Mesenteric fat pad (tissue), 1 donor: ENCODE results near the gene SPTBN2. TPM values are rescaled to one million over a fixed set of nuclear protein-coding genes. Genes with fewer than 3 reads are reported as not detected.

Source experiments
- DNase-seq: peaks from one replicate; pipeline ENCODE4 v3.0.0-alpha.2; 2020; ENCODE audit warnings: low spot score
- total RNA-seq: library from RNA; stranded (reverse); fragmentation: NEBNext Ultra II Directional; extraction: Animal tissue kit (Norgen Biotek cat#: 25700); gene quantifications from one replicate; pipeline ENCODE4 v1.2.1, GENCODE V29; 2021
- donor health status: DM: yes; HTN: yes; CAD: no.

SPTBN2 gene
- total RNA-seq, 1 donor from 2014 or later = 8.3 TPM

DNA sequence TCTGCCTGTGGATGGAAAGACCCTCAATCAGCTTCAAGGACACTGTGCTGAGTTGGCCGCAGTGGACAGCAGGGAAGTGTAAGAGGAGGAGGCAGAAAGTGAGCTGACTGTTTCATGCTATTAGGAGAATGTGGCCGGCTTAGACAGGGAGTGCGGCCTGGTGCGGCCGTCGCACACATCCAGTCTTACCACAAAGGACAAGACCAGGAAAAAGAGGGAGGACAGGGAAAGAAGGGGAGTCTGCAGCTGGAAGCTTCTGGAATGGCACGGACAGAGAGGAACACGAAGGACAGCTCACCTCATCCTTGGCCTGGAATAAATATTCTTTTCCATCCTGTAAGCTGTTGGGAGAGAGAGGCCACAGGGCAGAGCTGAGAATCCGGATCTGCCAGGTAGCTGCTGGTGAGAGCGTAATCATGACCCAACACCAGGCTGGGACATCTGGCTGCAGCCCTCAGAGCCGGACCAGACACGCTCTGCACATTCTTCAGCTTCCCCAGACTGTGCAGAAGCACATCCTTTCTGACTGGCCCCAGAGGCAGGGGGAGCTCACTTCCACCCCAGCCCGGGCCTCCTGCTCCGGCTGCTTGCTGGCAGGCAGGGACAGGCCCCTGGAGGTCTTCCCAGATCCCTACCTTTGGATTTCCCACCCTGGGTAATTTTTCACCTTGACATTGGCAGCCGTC, 42.8 kb downstream of the SPTBN2 start:
- peak; percentile 57 for DNase-seq

DNA sequence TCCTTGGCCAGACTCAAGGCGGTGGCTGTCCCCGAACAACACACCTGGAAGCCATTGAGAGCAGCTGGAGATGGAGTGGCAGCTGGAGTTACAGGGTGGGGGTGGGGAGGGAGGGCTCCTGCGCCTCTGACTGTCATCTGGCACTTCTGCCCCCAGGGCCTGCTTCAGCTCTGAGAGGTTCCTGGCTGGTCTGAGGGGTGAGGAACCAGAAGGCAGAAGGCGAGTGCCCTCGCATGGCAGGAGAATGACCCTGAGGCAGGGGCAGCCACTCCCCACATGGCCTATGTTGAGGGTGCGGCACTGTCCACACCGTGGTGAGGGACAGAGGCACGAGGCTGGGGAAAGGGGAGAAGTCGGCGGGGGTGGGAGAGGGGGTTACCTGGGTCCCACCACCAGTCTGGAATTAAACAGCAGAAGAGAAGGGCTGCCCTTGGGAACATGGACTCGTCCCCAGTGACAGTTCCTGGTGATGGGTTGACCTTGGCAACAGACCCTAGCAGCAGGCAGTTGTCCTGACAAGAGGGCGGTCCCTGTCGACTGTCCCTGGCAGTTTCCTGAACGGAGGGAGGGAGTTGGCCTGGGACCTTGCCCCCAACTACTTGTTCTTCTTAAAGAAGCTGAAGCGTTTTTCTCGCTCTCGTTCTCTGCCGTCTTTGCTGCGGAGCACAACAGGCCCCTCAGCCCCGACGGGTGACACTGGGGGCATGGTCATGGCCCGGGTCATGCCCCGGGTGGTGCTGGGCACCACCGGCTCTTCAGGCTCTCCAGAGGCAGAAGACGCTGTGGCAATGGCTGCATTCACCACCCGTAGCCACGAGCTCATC, 43.5 kb downstream of the SPTBN2 start:
- DNase-seq = peak; percentile 82

DNA sequence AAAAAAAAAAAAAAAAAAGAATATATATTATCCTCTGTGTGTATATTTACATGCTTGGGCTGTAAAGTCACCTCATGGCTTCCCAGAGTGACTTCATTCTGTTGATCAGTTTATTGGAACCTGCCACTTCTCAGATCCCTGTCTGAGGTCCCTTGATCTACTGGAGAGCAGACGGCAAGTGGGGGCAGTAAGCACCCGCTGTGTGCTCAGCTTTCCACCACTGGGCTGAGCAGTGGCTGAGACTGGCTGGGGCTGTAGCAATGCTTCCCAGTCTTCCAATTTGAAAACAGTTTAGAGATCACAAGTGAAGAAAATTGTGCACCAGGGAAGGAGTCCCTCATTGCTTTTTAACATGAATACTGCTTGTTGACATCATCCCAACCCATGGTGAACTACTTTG, 44.4 kb downstream of the SPTBN2 start:
- peak; percentile 26 for DNase-seq

DNA sequence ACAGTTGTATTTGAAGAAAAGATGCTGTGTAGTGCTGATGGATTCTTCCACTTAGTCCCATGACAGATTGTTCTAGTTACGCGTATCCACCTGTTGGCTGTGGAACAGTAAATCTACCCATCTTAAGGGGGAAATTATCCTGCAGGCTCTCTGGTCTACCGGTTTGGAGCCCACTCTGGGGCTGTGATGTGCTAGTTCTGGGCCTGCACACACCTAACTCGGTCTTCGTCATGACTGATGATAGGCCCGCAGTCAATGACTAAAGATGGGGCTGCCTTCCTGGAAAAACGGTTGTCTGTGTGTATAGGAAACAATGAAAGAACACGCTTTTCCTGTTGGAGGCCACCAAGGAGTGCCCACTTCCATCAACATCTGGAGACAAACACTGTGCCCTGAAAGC, 45.1 kb downstream of the SPTBN2 start:
- DNase-seq = peak; percentile 55

DNA sequence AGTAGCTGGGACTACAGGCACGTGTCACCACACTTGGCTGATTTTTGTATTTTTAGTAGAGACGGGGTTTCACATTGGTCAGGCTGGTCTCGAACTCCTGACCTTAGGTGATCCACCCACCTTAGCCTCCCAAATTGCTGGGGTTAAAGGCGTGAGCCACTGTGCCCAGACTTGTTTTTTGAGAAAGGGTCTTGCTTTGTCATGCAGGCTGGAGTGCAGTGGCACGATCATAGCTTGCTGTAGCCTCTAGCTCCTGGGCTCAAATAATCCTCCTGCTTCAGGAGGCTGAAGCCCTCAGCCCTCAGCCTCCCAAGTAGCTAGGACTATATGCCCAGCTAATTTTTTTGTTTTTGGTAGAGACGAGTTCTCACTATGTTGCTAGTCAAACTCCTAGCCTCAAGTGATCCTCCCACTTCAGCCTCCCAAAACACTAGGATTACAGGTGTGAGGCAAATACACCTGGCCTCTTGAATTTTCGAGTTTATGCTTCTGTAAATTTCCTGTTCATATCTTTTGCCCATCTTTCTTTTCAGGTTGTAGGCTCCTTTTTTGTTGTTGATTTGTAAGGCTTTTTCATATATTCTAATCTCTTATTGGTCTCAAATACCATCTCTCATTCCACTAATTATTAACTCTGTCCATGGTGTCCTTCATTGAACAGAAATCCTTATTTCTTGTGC, 47.9 kb downstream of the SPTBN2 start:
- DNase-seq = peak; percentile 69

DNA sequence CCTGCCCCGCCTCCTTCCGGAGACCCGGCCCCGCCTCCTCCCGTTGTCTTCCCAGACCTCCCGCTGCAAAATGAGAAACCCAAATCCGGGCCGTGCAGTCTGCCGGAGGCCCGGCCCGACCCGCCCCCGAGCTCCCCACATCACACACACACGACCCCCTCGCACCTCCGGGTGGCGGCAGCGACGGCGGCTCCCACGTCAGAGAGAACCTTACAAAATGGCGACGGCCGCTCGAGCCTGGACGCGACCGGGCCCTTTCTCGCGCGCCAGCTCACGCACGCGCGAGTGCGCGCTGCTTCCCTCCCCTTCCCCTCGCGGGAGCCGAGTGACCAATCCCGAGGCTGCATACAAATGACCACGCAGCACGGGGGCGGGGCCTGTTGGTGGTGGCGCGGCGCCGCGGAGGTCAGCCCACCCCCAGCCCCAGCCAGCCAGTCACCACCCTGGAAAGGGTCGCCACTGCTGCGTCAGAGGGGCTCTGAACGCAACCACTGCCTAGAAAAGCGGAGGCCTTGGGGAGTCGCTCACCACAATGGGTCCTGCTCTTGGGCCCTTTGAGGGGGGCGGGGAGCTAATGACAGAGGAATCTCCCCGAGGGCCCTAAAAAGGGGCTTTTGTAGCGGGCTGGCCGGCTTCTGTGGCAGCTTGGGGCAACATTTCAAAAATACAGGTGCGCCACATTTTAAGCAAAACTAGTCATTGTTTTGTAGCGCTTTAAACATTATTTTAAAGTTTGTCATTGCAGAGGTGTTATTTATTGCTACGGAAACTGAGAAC, 51.2 kb downstream of the SPTBN2 start, which contains the start of gene RBM4B:
TSS of gene RBM4B (minus strand) at position 289 of the 777 bp plus-strand sequence. CDS start 808 bp downstream, outside the sequence.
- peak; percentile 99 for DNase-seq

DNA sequence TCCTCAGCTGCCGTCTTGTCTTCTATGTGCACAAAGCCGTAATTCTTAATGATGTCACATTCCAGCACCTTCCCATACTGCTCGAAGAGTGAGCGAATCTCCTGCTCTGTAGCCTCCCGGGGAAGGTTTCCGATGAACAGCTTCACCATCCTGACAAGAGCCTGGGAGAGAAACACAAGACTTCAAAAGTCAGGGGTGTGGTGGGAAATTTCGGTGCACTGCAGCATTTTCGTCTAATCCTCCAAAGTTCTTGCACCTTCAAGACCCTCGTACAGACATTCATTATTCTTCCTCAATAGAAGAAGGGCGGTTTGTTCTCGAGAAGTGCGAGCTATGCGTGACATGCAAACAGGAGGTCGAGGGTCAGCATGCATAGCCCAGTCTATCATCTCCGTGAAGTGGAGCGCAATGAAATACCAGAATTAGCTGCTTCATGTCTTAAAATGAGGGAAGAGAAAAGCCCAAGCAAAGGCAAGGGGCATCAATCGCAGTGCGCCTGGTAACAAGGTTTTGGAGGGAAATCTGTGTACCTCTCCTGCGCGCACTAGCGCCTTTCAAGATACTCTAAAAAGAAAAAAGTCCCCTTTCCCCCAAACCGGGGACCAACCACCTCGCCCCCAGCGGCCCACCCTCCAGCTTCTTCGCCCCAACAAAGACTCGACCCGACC, 52.0 kb downstream of the SPTBN2 start:
- DNase-seq = peak; percentile 24

DNA sequence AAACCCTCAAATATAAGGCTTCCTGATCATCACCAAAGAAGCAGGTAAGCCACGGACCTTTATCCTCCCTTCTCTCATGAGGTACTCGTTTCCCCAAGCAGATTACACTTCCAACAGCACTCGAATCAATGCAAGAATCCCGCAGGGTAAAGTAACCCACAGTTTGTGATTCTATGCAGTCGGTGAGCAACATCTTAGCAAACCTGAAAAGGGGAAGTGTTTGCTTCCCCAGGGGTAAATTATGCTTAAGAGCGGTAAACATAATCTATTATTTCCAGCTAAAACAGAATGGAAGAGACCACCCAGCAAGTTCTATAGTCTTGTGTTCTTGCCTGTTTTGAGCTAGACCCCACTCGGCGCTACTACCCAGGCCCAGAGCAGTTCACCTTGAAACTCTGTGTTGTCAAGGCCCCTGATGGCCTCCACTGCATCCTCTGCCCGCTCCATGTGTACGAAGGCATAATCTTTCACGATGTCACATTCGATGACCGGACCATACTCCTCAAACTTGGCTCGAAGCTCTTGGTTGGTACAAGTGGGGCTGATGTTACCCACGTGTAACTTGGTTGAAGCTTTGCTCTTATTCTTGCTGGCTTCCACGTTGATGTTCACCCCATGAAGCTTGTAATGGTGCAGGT, 52.6 kb downstream of the SPTBN2 start:
- peak; percentile 43 for DNase-seq

DNA sequence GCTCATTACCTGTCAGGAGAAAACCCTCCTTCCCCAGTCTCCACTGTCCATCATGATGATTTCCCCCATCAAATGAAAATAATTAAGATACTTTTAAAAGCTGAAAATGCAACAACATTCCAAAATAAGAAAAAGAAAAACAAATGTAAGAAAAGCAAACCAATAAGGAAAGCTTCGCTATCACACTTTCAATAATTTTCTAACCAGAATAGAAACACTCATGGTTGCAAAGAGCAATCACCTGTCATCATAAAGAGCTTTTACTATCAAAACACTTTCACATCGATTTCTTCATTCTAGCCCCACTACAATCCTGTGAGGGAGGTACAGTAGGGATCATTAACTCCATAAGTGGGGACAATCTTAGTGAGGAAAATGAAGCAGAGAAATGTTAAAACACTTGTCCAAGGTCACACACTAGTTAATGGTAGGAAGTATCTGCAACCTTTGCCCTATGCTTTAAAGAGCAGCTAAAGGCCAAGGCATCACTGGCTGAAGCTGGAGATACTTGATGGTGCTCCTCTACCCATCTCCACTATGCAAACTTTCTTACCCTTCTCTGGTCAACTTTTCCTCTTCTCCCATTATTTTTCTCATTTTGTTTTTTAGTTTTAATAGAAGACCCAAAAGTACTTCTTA, 53.9 kb downstream of the SPTBN2 start:
- DNase-seq = no peak

DNA sequence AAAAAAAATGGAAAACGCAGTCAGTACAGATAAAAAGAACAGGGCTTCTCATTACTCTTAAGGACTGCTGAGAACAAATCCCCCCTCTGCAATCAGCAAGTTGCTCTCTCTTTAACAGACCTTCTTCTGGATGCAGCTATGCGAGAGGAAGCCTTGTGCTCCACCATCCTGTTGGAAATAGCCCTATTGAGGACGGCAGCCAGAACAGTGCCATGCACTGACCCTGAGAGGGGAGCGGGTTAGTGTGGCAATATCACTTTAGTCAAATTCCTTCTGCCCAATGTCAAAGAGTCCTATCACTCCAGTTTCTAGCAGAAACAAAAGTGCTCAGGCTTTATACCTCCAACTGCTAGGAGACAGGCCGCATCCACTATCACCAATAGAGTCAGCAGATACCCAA, 58.2 kb downstream of the SPTBN2 start:
- peak; percentile 35 for DNase-seq

DNA sequence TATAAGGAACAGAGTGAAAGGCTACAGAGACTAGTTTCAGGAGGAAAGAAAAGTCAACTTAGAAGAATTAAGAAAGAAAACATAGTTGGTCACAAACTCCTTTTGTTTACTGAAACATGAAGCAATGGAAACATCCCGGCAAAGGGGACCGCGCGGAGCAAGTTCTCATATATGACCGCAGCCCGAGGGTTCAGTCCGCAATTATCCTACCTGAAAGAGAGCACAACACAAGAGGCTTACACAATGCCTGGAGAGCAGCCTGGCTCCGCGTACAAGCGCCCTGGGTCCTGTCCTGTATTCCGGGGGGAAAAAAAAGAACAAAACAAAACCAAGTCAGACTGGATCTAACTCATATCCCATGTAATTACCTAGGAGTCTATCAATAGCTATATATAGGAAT, 63.6 kb downstream of the SPTBN2 start:
- DNase-seq = no peak

DNA sequence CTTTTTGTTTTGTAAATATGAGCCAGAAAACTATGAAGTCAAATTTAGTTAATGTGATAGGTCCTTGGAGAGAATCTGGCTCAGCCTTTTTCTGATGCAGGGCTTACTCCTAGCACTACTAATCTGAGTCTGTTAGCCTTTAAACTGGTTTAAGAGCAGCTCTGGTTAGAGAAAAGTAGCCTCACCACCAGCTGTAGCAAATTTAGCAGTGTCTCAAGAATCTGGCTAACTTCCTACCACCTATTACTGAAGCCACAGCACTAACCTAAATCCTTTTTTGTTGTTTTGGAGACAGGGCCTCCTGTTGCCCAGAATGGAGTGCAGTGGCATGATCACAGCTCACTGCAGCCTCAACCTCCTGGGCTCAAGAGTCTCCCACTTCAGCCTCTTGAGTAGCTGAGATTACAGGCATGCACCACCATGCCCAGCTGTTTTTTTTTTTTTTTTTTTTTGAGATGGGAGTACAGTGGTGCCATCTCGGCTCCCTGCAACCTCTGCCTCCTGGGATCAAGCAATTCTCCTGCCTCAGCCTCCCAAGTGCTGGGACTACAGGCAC, 65.2 kb downstream of the SPTBN2 start:
- no peak for DNase-seq

DNA sequence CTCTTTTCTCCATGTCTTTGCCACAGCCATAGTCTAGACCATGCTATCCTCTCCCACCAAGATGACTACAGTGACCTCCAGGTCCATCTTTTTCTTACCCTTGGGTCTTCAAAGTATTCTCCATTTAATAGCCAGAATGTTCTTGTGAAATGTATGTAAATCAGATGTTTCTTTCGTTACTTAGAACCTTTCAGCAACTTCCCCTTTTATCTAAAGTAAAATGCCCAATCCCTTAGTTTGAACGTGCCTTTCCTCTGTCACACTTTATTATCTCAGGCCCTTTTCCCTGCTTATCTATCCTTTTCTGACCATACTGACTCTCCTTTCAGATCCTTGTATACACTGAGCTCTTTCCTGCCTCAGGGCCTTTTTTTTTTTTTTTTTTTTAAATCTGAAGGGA, 69.3 kb downstream of the SPTBN2 start:
- DNase-seq = no peak

DNA sequence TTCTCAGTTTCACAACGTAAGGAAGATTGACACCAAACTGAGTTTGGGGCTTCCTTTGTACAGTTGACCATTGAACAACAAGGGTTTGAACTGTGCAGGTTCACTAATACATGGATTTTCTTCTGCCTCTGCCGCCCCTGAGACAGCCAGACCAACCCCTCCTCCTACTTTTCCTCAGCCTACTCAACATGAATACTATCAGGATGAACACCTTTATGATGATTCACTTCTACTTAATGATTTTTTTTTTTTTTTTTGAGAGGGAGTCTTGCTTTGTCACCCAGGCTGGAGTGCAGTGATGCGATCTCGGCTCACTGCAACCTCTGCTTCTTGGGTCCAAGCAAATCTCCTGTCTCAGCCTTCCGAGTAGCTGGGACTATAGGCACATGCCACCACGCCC, 75.9 kb downstream of the SPTBN2 start:
- no peak for DNase-seq

DNA sequence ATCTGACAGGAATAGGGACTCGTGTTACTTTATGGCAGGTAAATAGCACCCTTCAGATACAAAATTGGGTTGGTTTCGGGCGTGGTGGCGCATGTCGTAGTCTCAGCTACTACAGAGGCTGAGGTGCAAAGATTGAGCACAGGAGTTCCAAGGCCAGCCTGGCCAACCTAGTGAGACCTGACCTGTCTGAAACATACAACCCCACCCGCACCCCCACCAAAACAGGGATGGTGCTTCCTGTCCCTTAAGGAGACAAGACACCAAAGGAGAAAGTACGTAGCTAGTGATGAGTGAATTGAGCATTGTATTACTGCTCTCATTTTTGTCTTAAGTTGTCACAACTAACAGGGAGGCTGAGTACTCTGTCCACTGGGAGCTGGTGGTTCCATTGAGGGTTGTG, 76.4 kb downstream of the SPTBN2 start:
- no peak for DNase-seq

DNA sequence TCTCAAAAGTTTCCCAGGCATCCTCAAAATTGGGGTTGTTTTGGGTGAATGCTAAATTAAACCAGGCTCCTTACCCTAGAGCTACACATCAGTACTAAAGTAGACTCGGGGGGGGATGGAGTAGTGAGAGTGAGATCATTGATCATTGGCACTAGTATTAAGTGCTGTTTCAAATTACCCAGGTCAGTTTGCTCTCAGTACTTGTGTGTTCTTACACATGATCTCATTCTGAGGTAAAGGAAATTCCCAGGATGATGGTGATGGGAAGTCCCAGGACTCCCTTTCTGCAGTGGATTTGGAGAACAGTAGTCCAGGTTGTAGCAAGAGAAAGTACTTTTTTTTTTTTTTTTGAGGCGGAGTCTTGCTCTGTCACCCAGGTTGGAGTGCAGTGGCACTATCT, 78.0 kb downstream of the SPTBN2 start:
- no peak for DNase-seq

DNA sequence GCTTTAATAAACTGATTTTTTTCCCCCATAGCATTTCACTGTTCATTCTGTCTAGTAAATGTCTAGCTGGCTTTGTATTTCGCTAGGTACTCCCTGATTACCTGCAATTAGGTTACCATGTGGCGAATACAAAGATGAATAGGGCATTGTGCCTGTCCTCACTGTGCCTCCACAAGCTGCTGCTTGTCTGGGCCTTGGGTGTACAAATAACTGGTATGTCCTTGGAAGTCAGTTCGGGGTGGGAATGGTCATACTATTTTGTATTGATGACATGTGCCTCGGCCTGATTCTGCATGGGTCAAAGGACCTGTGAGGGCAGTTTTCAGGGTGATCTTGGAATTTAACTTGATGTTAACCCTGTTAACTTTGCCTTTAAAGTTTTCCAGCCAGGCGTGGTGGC, 79.1 kb downstream of the SPTBN2 start:
- no peak for DNase-seq

DNA sequence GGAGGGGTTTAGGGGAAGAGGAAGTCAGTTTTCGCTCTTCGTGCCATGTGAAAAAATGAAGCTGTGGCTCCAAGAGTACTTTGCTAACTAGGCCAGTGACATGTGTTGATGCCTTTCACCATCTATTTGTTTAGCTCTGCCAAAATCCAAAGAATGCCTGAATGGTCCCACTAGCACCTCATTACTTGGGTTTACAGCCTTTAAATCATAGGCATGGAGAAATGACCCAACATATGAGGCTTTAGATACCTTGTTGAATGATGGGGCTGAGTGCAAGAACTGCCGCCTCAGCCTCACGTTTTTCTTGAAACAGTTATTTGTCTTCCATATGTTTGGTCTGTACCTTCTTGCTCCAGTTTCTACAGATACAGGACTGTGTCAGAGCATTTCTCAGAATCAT, 82.2 kb downstream of the SPTBN2 start:
- DNase-seq = no peak

DNA sequence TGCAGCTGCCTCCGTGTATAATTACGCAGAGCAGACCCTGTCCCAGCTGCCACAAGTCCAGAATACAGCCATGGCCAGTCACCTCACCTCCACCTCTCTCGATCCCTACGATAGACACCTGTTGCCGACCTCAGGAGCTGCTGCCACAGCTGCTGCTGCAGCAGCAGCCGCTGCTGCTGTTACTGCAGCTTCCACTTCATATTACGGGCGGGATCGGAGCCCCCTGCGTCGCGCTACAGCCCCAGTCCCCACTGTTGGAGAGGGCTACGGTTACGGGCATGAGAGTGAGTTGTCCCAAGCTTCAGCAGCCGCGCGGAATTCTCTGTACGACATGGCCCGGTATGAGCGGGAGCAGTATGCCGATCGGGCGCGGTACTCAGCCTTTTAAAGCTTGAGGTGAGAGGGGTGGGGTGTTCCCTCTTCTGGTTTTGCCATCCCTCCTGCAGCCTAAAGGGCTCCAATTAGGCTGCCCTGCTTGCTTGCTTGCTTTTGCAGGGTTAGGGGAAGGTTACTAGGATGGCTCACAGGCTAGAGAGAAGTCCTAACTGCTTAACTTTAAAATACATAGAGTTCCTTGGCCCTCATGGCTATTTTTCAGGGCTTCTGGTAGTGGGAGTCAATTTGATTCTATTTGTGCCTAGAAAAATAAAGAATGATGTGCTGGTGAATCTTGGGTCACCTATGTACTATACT, 85.1 kb downstream of the SPTBN2 start:
- no peak for DNase-seq
